Measurements from ENCODE around the gene ROR2.

The ROR2 gene

DNA sequence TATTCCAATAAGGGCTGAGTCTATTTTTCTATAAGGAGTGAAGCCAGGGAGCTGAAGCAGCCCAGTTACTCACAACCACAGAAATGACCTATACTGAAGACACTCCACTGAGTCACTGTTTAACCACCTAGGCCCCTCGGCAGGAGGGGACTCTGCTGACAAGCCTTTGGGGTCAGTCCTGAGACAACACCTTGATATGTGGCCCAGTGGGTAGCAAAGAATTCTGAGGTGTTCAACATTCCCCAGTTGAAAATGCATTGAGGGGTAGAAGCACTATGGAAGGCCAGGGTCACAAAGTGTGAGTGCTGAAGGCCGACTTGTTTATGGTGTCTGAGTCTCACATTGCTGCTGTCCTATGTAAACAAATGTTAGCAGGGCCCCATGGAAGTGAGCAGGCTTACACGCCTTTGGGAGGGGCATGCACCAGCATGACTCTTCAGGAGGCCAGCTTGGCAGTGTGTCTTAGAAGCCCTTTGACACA lies 413.8 kb downstream of the ROR2 start:
- no peak overlapping the region for H3K27ac ChIP-seq
- H3K4me3 ChIP-seq (IDR thresholded peaks at IDR 0.05; ENCODE audit: insufficient read depth, low read depth, low read length) = no peak overlapping the region
- H3K4me2 ChIP-seq = no peak overlapping the region
- H2AFZ ChIP-seq (ENCODE audit: low read depth) = no peak overlapping the region
- no peak for TF ChIP-seq CTCF (conservative IDR thresholded peaks at IDR 0.05; ENCODE audit: low read depth, low read length)
- no peaks in the 10 kb centered on the region for H3K36me3 ChIP-seq (ENCODE audit: insufficient read depth)
- H3K27me3 ChIP-seq (ENCODE audit: insufficient read depth, low read depth) = no peaks in the 10 kb centered on the region
- peaks cover 18% of the 10 kb centered on the region for H3K4me1 ChIP-seq (ENCODE audit: low read depth, poor library complexity, severe bottlenecking)
- H3K79me2 ChIP-seq (ENCODE audit: insufficient read depth, low read depth) = no peaks in the 10 kb centered on the region
- H4K20me1 ChIP-seq (ENCODE audit: insufficient read depth) = no peaks in the 10 kb centered on the region
- H3K9ac ChIP-seq = no peak overlapping the region

DNA sequence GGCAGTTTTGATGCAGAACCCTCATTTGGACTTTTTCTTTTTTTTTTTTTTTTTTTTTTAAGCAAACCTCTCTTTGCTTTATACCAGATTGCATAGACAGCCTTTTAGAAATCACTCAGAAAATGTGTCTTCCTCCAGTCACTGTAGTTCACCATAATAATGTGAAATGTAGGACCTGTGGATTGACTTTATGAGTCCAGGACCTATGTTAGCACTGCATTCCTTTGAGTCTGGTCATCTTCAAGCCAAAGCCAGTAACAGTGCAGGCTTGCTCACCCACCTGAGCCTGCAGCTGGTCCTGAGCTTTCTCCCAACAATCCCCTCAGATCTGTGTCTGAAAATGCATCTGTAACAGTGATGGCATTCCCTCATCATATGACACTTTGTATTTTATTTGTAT lies 415.7 kb downstream of the ROR2 start:
- H3K27ac ChIP-seq = no peak overlapping the region
- TF ChIP-seq CTCF (conservative IDR thresholded peaks at IDR 0.05; ENCODE audit: low read depth, low read length) = no peak
- no peak overlapping the region for H2AFZ ChIP-seq (ENCODE audit: low read depth)
- H3K4me2 ChIP-seq = no peak overlapping the region
- no peaks in the 10 kb centered on the region for H3K36me3 ChIP-seq (ENCODE audit: insufficient read depth)
- H4K20me1 ChIP-seq (ENCODE audit: insufficient read depth) = no peaks in the 10 kb centered on the region
- no peak overlapping the region for H3K4me3 ChIP-seq (IDR thresholded peaks at IDR 0.05; ENCODE audit: insufficient read depth, low read depth, low read length)
- H3K9ac ChIP-seq = no peak overlapping the region
- H3K79me2 ChIP-seq (ENCODE audit: insufficient read depth, low read depth) = no peaks in the 10 kb centered on the region
- H3K27me3 ChIP-seq (ENCODE audit: insufficient read depth, low read depth) = no peaks in the 10 kb centered on the region
- H3K4me1 ChIP-seq (ENCODE audit: low read depth, poor library complexity, severe bottlenecking) = no peaks in the 10 kb centered on the region

DNA sequence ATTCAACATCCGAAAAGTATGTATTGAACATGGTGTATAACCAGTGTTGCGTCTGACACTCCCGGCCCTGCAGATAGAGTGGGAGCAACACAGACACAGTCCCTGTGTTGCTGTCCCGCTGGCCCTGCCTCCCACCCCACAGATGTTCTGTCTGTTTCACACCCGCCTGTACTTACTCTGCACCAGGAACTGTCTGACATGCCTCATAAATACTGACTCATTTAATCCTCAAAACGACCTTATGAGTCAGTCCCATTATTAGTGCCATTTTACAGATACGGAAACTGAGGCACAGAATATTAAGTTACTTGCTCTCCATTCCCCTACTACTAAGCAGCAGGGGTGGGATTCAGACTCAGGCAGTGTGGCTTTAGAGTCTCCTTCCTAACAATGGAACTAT lies 416.6 kb downstream of the ROR2 start:
- Histone ChIP-seq H3K36me3 (ENCODE audit: insufficient read depth) (no peaks in the 10 kb centered on the region), H2AFZ (ENCODE audit: low read depth) (no peak overlapping the region), H3K27me3 (ENCODE audit: insufficient read depth, low read depth) (no peaks in the 10 kb centered on the region), H3K9ac (no peak overlapping the region), H3K79me2 (ENCODE audit: insufficient read depth, low read depth) (no peaks in the 10 kb centered on the region), H4K20me1 (ENCODE audit: insufficient read depth) (no peaks in the 10 kb centered on the region), H3K4me1 (ENCODE audit: low read depth, poor library complexity, severe bottlenecking) (no peaks in the 10 kb centered on the region), H3K4me3 (IDR thresholded peaks at IDR 0.05; ENCODE audit: insufficient read depth, low read depth, low read length) (no peak overlapping the region), H3K4me2 (no peak overlapping the region), H3K27ac (no peak overlapping the region)
- TF ChIP-seq CTCF (conservative IDR thresholded peaks at IDR 0.05; ENCODE audit: low read depth, low read length) = no peak

- Histone ChIP-seq H3K36me3 (ENCODE audit: insufficient read depth) (no peaks in the 10 kb centered on the region), H3K9ac (no peak overlapping the region), H3K27ac (no peak overlapping the region), H3K4me1 (ENCODE audit: low read depth, poor library complexity, severe bottlenecking) (no peaks in the 10 kb centered on the region), H3K4me3 (IDR thresholded peaks at IDR 0.05; ENCODE audit: insufficient read depth, low read depth, low read length) (no peak overlapping the region), H3K4me2 (no peak overlapping the region), H3K79me2 (ENCODE audit: insufficient read depth, low read depth) (no peaks in the 10 kb centered on the region), H2AFZ (ENCODE audit: low read depth) (no peak overlapping the region), H4K20me1 (ENCODE audit: insufficient read depth) (no peaks in the 10 kb centered on the region), H3K27me3 (ENCODE audit: insufficient read depth, low read depth) (no peaks in the 10 kb centered on the region)
- no peak for TF ChIP-seq CTCF (conservative IDR thresholded peaks at IDR 0.05; ENCODE audit: low read depth, low read length)
Measured at GRCh38 chr9:91532325-91532724, 417.7 kb downstream of the ROR2 start.

All from KMS-11 (cell line).